ENCODE measurements around the gene ATP5PO.

ATP5PO gene

GRCh38 chr21:33950431-33951079 is 35.0 kb upstream of the ATP5PO start:
- Histone ChIP-seq H4K20me1 (no peaks in the 10 kb centered on the region), H3K27me3 (no peaks in the 10 kb centered on the region), H3K27ac (peak overlapping the region; percentile 85), H3K9me3 (peaks cover 8% of the 10 kb centered on the region; the same call in 1 of the 2 replicates), H3K4me1 (peaks cover 63% of the 10 kb centered on the region), H3K4me3 (no peak overlapping the region), H3K9ac (no peak overlapping the region), H3K36me3 (no peaks in the 10 kb centered on the region), H3K4me2 (peak overlapping the region; percentile 70)
- TF ChIP-seq Cebpa-rat (IDR thresholded peaks at IDR 0.05) = no peak

GRCh38 chr21:33949516-33950430 is 34.2 kb upstream of the ATP5PO start:
- Histone ChIP-seq H3K9me3 (peaks cover 11% of the 10 kb centered on the region), H4K20me1 (no peaks in the 10 kb centered on the region), H3K4me1 (peaks cover 63% of the 10 kb centered on the region), H3K9ac (peak overlapping the region; percentile 69), H3K36me3 (no peaks in the 10 kb centered on the region), H3K4me2 (peak overlapping the region; percentile 70), H3K4me3 (0 out of 2 replicates have a peak overlapping the region, but pooled peaks have one; percentile 22), H3K27ac (peak overlapping the region; percentile 85), H3K27me3 (no peaks in the 10 kb centered on the region)
- TF ChIP-seq Cebpa-rat (IDR thresholded peaks at IDR 0.05) = no peak

- H3K4me2 ChIP-seq = peak overlapping the region; percentile 70
- peak overlapping the region; percentile 85 for H3K27ac ChIP-seq
- no peaks in the 10 kb centered on the region for H4K20me1 ChIP-seq
- TF ChIP-seq Cebpa-rat (IDR thresholded peaks at IDR 0.05) = no peak
- H3K4me1 ChIP-seq = peaks cover 63% of the 10 kb centered on the region
- peaks cover 18% of the 10 kb centered on the region for H3K9me3 ChIP-seq
- peak overlapping the region; percentile 69 for H3K9ac ChIP-seq
- no peaks in the 10 kb centered on the region for H3K36me3 ChIP-seq
- H3K27me3 ChIP-seq = no peaks in the 10 kb centered on the region
- 0 out of 2 replicates have a peak overlapping the region, but pooled peaks have one; percentile 22 for H3K4me3 ChIP-seq
These were observed 33.4 kb upstream of the ATP5PO start for GRCh38 chr21:33948951-33949444.

- TF ChIP-seq Cebpa-rat (IDR thresholded peaks at IDR 0.05) = no peak
- H3K27me3 ChIP-seq = no peaks in the 10 kb centered on the region
- H4K20me1 ChIP-seq = no peaks in the 10 kb centered on the region
- H3K9ac ChIP-seq = peak overlapping the region; percentile 69
- peak overlapping the region; percentile 85 for H3K27ac ChIP-seq
- H3K4me1 ChIP-seq = peaks cover 63% of the 10 kb centered on the region
- peaks cover 22% of the 10 kb centered on the region for H3K9me3 ChIP-seq
- H3K4me3 ChIP-seq = peak overlapping the region; percentile 22; the same call in 1 of the 2 replicates
- no peaks in the 10 kb centered on the region for H3K36me3 ChIP-seq
- H3K4me2 ChIP-seq = peak overlapping the region; percentile 70
These were observed 32.7 kb upstream of the ATP5PO start for GRCh38 chr21:33948096-33948950.

GRCh38 chr21:33947451-33948095 is 32.0 kb upstream of the ATP5PO start:
- Histone ChIP-seq H3K27ac (peak overlapping the region; percentile 85), H3K9me3 (peaks cover 18% of the 10 kb centered on the region), H3K4me1 (peaks cover 63% of the 10 kb centered on the region), H3K4me3 (peak overlapping the region; percentile 22; the same call in 1 of the 2 replicates), H3K36me3 (no peaks in the 10 kb centered on the region), H3K4me2 (peak overlapping the region; percentile 70), H3K9ac (no peak overlapping the region; the same call in 1 of the 2 replicates), H3K27me3 (no peaks in the 10 kb centered on the region), H4K20me1 (no peaks in the 10 kb centered on the region)
- no peak for TF ChIP-seq Cebpa-rat (IDR thresholded peaks at IDR 0.05)

GRCh38 chr21:33945652-33946270 is 30.2 kb upstream of the ATP5PO start:
- H3K4me2 ChIP-seq = no peak overlapping the region
- peaks cover 46% of the 10 kb centered on the region for H3K4me1 ChIP-seq
- no peaks in the 10 kb centered on the region for H4K20me1 ChIP-seq
- no peak overlapping the region for H3K9ac ChIP-seq
- no peaks in the 10 kb centered on the region for H3K27me3 ChIP-seq
- H3K4me3 ChIP-seq = no peak overlapping the region
- no peak overlapping the region for H3K27ac ChIP-seq
- no peaks in the 10 kb centered on the region for H3K36me3 ChIP-seq
- H3K9me3 ChIP-seq = peaks cover 13% of the 10 kb centered on the region
- no peak for TF ChIP-seq Cebpa-rat (IDR thresholded peaks at IDR 0.05)

- H3K4me2 ChIP-seq = no peak overlapping the region
- peaks cover 37% of the 10 kb centered on the region for H3K4me1 ChIP-seq
- no peaks in the 10 kb centered on the region for H4K20me1 ChIP-seq
- H3K27ac ChIP-seq = no peak overlapping the region
- peaks cover 13% of the 10 kb centered on the region for H3K9me3 ChIP-seq
- H3K27me3 ChIP-seq = no peaks in the 10 kb centered on the region
- no peak overlapping the region for H3K9ac ChIP-seq
- H3K4me3 ChIP-seq = no peak overlapping the region
- no peak for TF ChIP-seq Cebpa-rat (IDR thresholded peaks at IDR 0.05)
- no peaks in the 10 kb centered on the region for H3K36me3 ChIP-seq
These were observed 28.7 kb upstream of the ATP5PO start for GRCh38 chr21:33944185-33944763.

GRCh38 chr21:33943293-33943692 is 27.7 kb upstream of the ATP5PO start:
- Histone ChIP-seq H3K27ac (no peak overlapping the region), H4K20me1 (no peaks in the 10 kb centered on the region), H3K4me2 (no peak overlapping the region), H3K36me3 (no peaks in the 10 kb centered on the region), H3K4me1 (peaks cover 28% of the 10 kb centered on the region), H3K27me3 (no peaks in the 10 kb centered on the region), H3K9me3 (peaks cover 13% of the 10 kb centered on the region), H3K4me3 (no peak overlapping the region), H3K9ac (no peak overlapping the region)
- no peak for TF ChIP-seq Cebpa-rat (IDR thresholded peaks at IDR 0.05)
